IMR-90 (cell line): Measurements from ENCODE around the gene TBC1D32. TPM values are rescaled to one million over a fixed set of nuclear protein-coding genes. Genes with fewer than 3 reads are reported as not detected.
A peak's percentile ranks its signal among the peaks of the same experiment; 100 is the strongest.

Source experiments
- ATAC-seq: fragments of 200-7000 bp; cut with Tn5 transposase; 2 replicates; pipeline ENCODE4 v1.9.1; 2020; ENCODE audit warnings: low read depth, mild to moderate bottlenecking, moderate library complexity
- BruUV-seq: library from RNA; stranded (reverse); fragments of 400-500 nt; replicated peaks from 2 replicates; lab custom pipeline; 2021; lab: Mats Ljungman, UMichigan
- CTCF ChIA-PET: fragments of 300-600 bp; formaldehyde crosslinking; extraction: SDS; loops from one replicate; lab custom pipeline; 2021; ENCODE audit warnings: antibody characterized with exemption; lab: Yijun Ruan, JAX
- POLR2A ChIA-PET: fragments of 300-600 bp; sonication (Branson Sonifier 250); formaldehyde crosslinking; loops from one replicate; lab custom pipeline; 2022; ENCODE audit warnings: antibody characterized with exemption; ENCODE audit not compliant: unreplicated experiment; lab: Charles Lee
- DNase-seq: peaks from one replicate; pipeline ENCODE4 v3.0.0; 2013
- H2AFZ ChIP-seq: replicated peaks from 2 replicates; pipeline ENCODE3; 2013; ENCODE audit warnings: low read length, mild to moderate bottlenecking; ENCODE audit not compliant: poor library complexity
- H2AK5ac ChIP-seq: 2 replicates; pipeline ENCODE4 v1.6.1; 2013; ENCODE audit warnings: low read depth, low read length, inconsistent platforms
- H2AK9ac ChIP-seq: replicated peaks from 2 replicates; pipeline ENCODE3; 2013; ENCODE audit warnings: mild to moderate bottlenecking, low read depth, low read length, moderate library complexity; ENCODE audit not compliant: poor library complexity
- H2BK120ac ChIP-seq: 2 replicates; pipeline ENCODE4 v1.6.1; 2013; ENCODE audit warnings: low read depth, low read length, inconsistent platforms
- H2BK15ac ChIP-seq: 3 replicates; pipeline ENCODE4 v1.6.1; 2013; ENCODE audit warnings: low read depth, low read length, inconsistent platforms
- H2BK20ac ChIP-seq: 2 replicates; pipeline ENCODE4 v1.6.1; 2013; ENCODE audit warnings: low read depth, mild to moderate bottlenecking, inconsistent platforms, low read length, moderate library complexity
- H2BK5ac ChIP-seq: 2 replicates; pipeline ENCODE4 v1.6.1; 2013; ENCODE audit warnings: mild to moderate bottlenecking, low read depth, low read length, inconsistent platforms; ENCODE audit not compliant: poor library complexity, severe bottlenecking
- H3K14ac ChIP-seq: replicated peaks from 2 replicates; pipeline ENCODE4 v1.6.1; 2013; ENCODE audit warnings: low read depth, low read length, inconsistent platforms
- H3K18ac ChIP-seq: 2 replicates; pipeline ENCODE4 v1.6.1; 2013; ENCODE audit warnings: low read depth, low read length, control low read depth
- H3K23ac ChIP-seq: 2 replicates; pipeline ENCODE4 v1.6.1; 2013; ENCODE audit warnings: low read depth, low read length, inconsistent platforms
- H3K27ac ChIP-seq: 2 replicates; pipeline ENCODE4 v1.5.1; 2013; ENCODE audit warnings: mild to moderate bottlenecking, control low read depth, low read length; ENCODE audit not compliant: insufficient read depth
- H3K27me3 ChIP-seq: 2 replicates; pipeline ENCODE4 v1.6.1; 2013; ENCODE audit warnings: low read length; ENCODE audit not compliant: control insufficient read depth, insufficient read depth
- H3K36me3 ChIP-seq: 2 replicates; pipeline ENCODE4 v1.6.1; 2013; ENCODE audit warnings: low read length, mixed read lengths; ENCODE audit not compliant: control insufficient read depth, insufficient read depth
- H3K4ac ChIP-seq: 2 replicates; pipeline ENCODE4 v1.6.1; 2013; ENCODE audit warnings: low read depth, low read length, inconsistent platforms
- H3K4me1 ChIP-seq: 2 replicates; pipeline ENCODE4 v1.6.1; 2013; ENCODE audit warnings: low read length, mixed read lengths; ENCODE audit not compliant: control insufficient read depth, insufficient read depth
- H3K4me2 ChIP-seq: 2 replicates; pipeline ENCODE4 v1.6.1; 2013; ENCODE audit warnings: low read depth, mild to moderate bottlenecking, control low read depth, low read length, moderate library complexity
- H3K4me3 ChIP-seq: 2 replicates; pipeline ENCODE4 v1.5.1; 2013; ENCODE audit warnings: low read depth, mild to moderate bottlenecking, control low read depth, low read length, moderate library complexity; ENCODE audit not compliant: insufficient read depth
- H3K56ac ChIP-seq: 2 replicates; pipeline ENCODE4 v1.6.1; 2013; ENCODE audit warnings: low read length, inconsistent platforms; ENCODE audit not compliant: insufficient read depth; ENCODE audit errors: extremely low read depth
- H3K79me1 ChIP-seq, 2 experiments: 2 replicates each; pipeline ENCODE4 v1.6.1; 2013; ENCODE audit warnings: low read length in 2 of 2, inconsistent platforms in 1 of 2, low read depth in 1 of 2
- H3K9ac ChIP-seq: 2 replicates; pipeline ENCODE4 v1.6.1; 2013; ENCODE audit warnings: low read depth, low read length, control low read depth
- H3K9me1 ChIP-seq: 2 replicates; pipeline ENCODE4 v1.6.1; 2013; ENCODE audit warnings: low read length, inconsistent platforms; ENCODE audit not compliant: insufficient read depth
- H3K9me3 ChIP-seq: 2 replicates; pipeline ENCODE4 v1.6.1; 2013; ENCODE audit warnings: low read length; ENCODE audit not compliant: control insufficient read depth, insufficient read depth
- H4K20me1 ChIP-seq: 2 replicates; pipeline ENCODE4 v1.6.1; 2013; ENCODE audit warnings: low read length, inconsistent platforms; ENCODE audit not compliant: insufficient read depth
- H4K5ac ChIP-seq: 2 replicates; pipeline ENCODE4 v1.6.1; 2013; ENCODE audit warnings: mild to moderate bottlenecking, low read depth, low read length, control low read depth
- H4K8ac ChIP-seq, 2 experiments: 2 replicates each; pipeline ENCODE4 v1.6.1; 2013; ENCODE audit warnings: low read depth in 2 of 2, low read length in 2 of 2, control low read depth in 1 of 2, inconsistent platforms in 1 of 2
- H4K91ac ChIP-seq: 2 replicates; pipeline ENCODE4 v1.6.1; 2013; ENCODE audit warnings: low read depth, low read length, inconsistent platforms; ENCODE audit not compliant: insufficient read depth
- BHLHE40 ChIP-seq: fragments of 150-350 bp; IDR thresholded peaks from 2 replicates; pipeline ENCODE4 v1.6.1; 2016; ENCODE audit warnings: mild to moderate bottlenecking, low read depth, low read length
- WGBS, 2 experiments: methylation state at CpG; one replicate each; pipeline versions ENCODE4 v1.1.5 to v1.1.7; 2013; ENCODE audit warnings: missing lambda C conversion rate in 2 of 2; ENCODE audit not compliant: insufficient read length in 1 of 2; ENCODE audit errors: extremely low coverage in 2 of 2; 5-methylcytosine and 5-hydroxymethylcytosine counted together
- dilution Hi-C: fragments of 300-500 bp; cut with HindIII; formaldehyde crosslinking; loops from one replicate; pipeline ENCODE4 v1.14.3; 2018; ENCODE audit warnings: low sequenced_read_pairs; ENCODE audit not compliant: unreplicated experiment
- in situ Hi-C: fragments of 300-500 bp; cut with MboI; formaldehyde crosslinking; loops from 3 replicates; pipeline ENCODE4 v1.14.3; 2019; ENCODE audit warnings: low sequenced_read_pairs, inconsistent platforms, mixed read lengths
- intact Hi-C: fragments of 100-400 bp; cut with micrococcal nuclease; formaldehyde crosslinking; loops from 2 replicates; pipeline ENCODE4 v1.10.0; 2022
- polyA plus RNA-seq, 3 experiments: library from polyadenylated mRNA; depleted of rRNA; stranded (reverse); fragments of >200 nt; gene quantifications; 2 replicates each; pipeline ENCODE4 v1.2.3, GENCODE V29; 2012; ENCODE audit warnings: low replicate concordance in 1 of 3
- total RNA-seq: library from RNA; depleted of rRNA; stranded (reverse); fragments of >200 nt; gene quantifications from 2 replicates; pipeline ENCODE4 v1.2.3, GENCODE V29; 2012
- TF ChIP-seq, protein P1 (sequence below): conservative IDR thresholded peaks from 2 replicates; pipeline ENCODE4 v1.5.1; 2012; ENCODE audit warnings: mild to moderate bottlenecking, low read depth, low read length, improper control_type of control experiment

Gene TBC1D32
- total and polyA plus RNA-seq, 2 of the 4 experiments (the other 2 are of a cell fraction), result 3.0 to 7.2 TPM

DNA sequence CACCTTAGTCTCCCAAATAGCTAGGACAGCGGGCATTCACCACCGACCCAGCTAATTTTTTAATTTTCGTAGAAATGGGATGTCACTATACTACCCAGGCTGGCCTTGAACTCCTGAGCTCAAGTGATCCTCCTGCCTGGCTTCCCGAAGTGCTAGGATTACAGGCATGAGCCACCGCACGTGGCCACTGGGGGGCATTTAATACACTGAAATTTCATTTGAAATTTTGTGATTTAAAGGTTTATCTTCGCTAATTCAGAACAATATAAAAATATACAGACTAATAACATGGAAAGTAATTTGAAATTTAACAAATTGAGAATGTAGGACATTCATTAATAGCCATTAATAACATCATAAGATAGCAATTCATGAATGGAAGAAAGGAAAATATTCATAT, 20.5 kb upstream of the TBC1D32 start:
- Histone ChIP-seq H3K27me3 (no peaks in the 10 kb centered on the region), H4K5ac (no peak overlapping the region), H3K23ac (no peak overlapping the region), H3K56ac (no peak overlapping the region), H2BK15ac (no peak overlapping the region), H3K27ac (no peak overlapping the region), H3K18ac (no peak overlapping the region), H3K9ac (no peak overlapping the region), H3K4me2 (no peak overlapping the region), H2BK5ac (no peak overlapping the region), H4K8ac (no peak overlapping the region), H3K9me1 (no peaks in the 10 kb centered on the region), H3K79me1 (no peaks in the 10 kb centered on the region), H2BK120ac (no peak overlapping the region), H3K4me1 (no peaks in the 10 kb centered on the region), H3K36me3 (no peaks in the 10 kb centered on the region), H2AFZ (no peak overlapping the region), H2AK5ac (no peak overlapping the region), H3K14ac (no peak overlapping the region), H4K91ac (no peak overlapping the region), H3K9me3 (no peaks in the 10 kb centered on the region), H3K4ac (no peak overlapping the region), H2BK20ac (no peak overlapping the region), H4K20me1 (no peaks in the 10 kb centered on the region), H2AK9ac (no peak overlapping the region), H3K4me3 (no peak overlapping the region)
- in situ Hi-C loops, result no loop called here
- TF ChIP-seq BHLHE40, result no peak
- TF ChIP-seq, protein P1, sequence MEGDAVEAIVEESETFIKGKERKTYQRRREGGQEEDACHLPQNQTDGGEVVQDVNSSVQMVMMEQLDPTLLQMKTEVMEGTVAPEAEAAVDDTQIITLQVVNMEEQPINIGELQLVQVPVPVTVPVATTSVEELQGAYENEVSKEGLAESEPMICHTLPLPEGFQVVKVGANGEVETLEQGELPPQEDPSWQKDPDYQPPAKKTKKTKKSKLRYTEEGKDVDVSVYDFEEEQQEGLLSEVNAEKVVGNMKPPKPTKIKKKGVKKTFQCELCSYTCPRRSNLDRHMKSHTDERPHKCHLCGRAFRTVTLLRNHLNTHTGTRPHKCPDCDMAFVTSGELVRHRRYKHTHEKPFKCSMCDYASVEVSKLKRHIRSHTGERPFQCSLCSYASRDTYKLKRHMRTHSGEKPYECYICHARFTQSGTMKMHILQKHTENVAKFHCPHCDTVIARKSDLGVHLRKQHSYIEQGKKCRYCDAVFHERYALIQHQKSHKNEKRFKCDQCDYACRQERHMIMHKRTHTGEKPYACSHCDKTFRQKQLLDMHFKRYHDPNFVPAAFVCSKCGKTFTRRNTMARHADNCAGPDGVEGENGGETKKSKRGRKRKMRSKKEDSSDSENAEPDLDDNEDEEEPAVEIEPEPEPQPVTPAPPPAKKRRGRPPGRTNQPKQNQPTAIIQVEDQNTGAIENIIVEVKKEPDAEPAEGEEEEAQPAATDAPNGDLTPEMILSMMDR, result peak; percentile 43
- no CpG with 5 or more reads among the region's 7 CpGs for WGBS, 2 experiments
- DNase-seq, result no peak
- dilution Hi-C loops, result no loop called here
- ATAC-seq, result 0 out of 2 replicates have a peak, but pooled peaks have one; percentile 24
- POLR2A ChIA-PET, result no interaction called here
- BruUV-seq, result no TSS peak
- CTCF ChIA-PET, result interaction anchor here (1.0 kb wide), 1 partner anchor 9 kb away, joined by 4 read pairs; no protein-coding TSS in a partner anchor
- intact Hi-C loops, result no loop called here
